Psoas muscle (tissue), 8 donors: ENCODE measurements around the gene LAMA5. TPM values are rescaled to one million over a fixed set of nuclear protein-coding genes. Genes with fewer than 3 reads are reported as not detected.
"Not testable (repeated sequence)": the region's sequence is repeated elsewhere in the genome, so short reads cannot be mapped to it uniquely, and the experiment has no call there.

Experiments
- ATAC-seq, 4 donors: fragments of 200-7000 bp; cut with Tn5 transposase; one replicate each; pipeline ENCODE4 v1.9.1; 2020; ENCODE audit warnings: moderate library complexity in 3 of 4, mild to moderate bottlenecking in 2 of 4
- DNase-seq, 2 donors: peaks; one replicate each; pipeline ENCODE4 v3.0.0-alpha.2; 2020
- H3K27ac ChIP-seq: fragments of 200-600 bp; one replicate; pipeline ENCODE4 v1.8.0; 2022
- H3K27me3 ChIP-seq, 3 donors: fragments of 200-600 bp in 1 of 3; one replicate each; pipeline versions ENCODE4 v1.6.1 to v1.8.0; 2013 to 2022; ENCODE audit warnings: low read length in 2 of 3, mild to moderate bottlenecking in 2 of 3, moderate library complexity in 1 of 3; ENCODE audit not compliant: insufficient read depth in 3 of 3
- H3K36me3 ChIP-seq, 2 donors: fragments of 200-600 bp in 1 of 2; one replicate each; pipeline versions ENCODE4 v1.6.1 to v1.8.0; 2013 to 2022; ENCODE audit warnings: low read depth in 1 of 2, mild to moderate bottlenecking in 1 of 2, moderate library complexity in 1 of 2; ENCODE audit not compliant: insufficient read depth in 1 of 2
- H3K4me1 ChIP-seq: fragments of 200-600 bp; one replicate; pipeline ENCODE4 v1.8.0; 2022
- H3K4me3 ChIP-seq: fragments of 200-600 bp; one replicate; pipeline ENCODE4 v1.8.0; 2022; ENCODE audit warnings: mild to moderate bottlenecking
- H3K9me3 ChIP-seq: fragments of 200-600 bp; one replicate; pipeline ENCODE4 v1.8.0; 2022
- WGBS, 3 donors: extraction: QIAGEN DNeasy Blood & Tissue Kit; methylation state at CpG; one replicate each; pipeline versions ENCODE4 v1.1.6 to v1.1.7; 2013; 5-methylcytosine and 5-hydroxymethylcytosine counted together
- intact Hi-C, 2 donors: fragments of 100-400 bp; cut with DNase I; formaldehyde crosslinking; loops; one replicate each; pipeline versions ENCODE4 v1.11.0 to v1.14.2; 2022
- polyA plus RNA-seq, 3 donors: library from polyadenylated mRNA; stranded (reverse); fragments of 200-250 nt; gene quantifications; one replicate each; pipeline ENCODE4 v1.2.3, GENCODE V29; 2013
- total RNA-seq, 4 donors: library from RNA; stranded (reverse); fragmentation: NEBNext Ultra II Directional in 2 of 4; extraction: Animal tissue kit (Norgen Biotek cat#: 25700) in 2 of 4; gene quantifications; one replicate each; pipeline versions ENCODE4 v1.2.1 to v1.2.4, GENCODE V29; 2021 to 2023
- TF ChIP-seq, protein P1 (sequence below): fragments of 200-600 bp; IDR thresholded peaks from one replicate; pipeline ENCODE4 v1.8.0; 2022; ENCODE audit warnings: antibody characterized with exemption
- donor health status: healthy with polysubstance abuse.
- donor health status: DM: no; HTN: no; CAD: no; lungs with moderate emphysema.
- donor health status: Bipolar disorder and iron deficiency.
- donor health status: healthy.
- donor health status: DM: yes; HTN: yes; CAD: no.
- donor health status: DM: no; HTN: no; CAD: no.
- donor health status: DM: no; HTN: no; CAD: no.
- donor health status: DM: yes; HTN: yes; CAD: no.

The LAMA5 gene
- total and polyA plus RNA-seq, 7 donors: 14.4 to 74.6 (median 34.2) TPM

DNA sequence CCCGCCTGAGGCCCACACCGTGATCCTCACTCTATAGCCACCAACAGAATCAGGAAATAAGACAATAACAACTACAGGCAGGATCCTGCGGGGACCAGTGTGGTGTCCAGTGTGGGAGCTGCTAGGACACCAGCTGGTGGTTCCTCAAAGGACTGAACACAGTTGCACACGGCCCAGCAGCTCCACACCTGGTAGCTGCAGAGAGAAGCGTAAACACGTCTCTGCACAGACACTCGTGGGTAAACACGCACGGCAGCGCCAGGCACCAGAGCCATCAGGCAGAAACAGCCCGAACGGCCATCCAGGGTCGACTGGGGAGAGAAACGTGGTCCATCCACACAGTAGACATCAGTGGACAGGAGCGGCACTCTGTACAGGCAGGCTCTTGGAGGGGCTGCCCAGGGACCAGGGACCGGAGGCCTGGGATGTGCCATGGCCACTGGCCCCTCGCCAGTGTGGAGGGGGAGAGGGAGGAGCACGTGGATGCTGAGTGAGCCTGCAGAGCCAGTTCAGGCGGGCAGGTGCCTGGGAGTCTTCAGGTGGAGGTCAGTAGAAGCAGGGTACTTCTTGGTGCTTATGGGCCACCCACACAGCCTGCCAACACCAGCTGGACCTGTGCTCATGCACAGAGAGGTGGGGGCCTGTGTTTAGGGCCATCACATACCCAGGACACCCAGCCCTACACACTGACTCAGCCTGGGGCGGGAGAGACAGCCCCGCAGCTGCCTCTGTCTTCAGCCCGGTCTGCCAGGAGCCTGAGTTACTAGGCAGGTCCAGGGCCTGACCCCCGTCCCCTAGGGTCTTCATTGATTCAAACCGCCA lies 7.4 kb upstream of the LAMA5 start:
- intact Hi-C loops: loop anchor here (5.0 kb wide), 2 partner anchors 32 to 67 kb away; no protein-coding TSS in a partner anchor
- DNase-seq: no peak
- Histone ChIP-seq H3K36me3 (no peaks in the 10 kb centered on the region), H3K4me3 (no peak overlapping the region), H3K27me3 (no peaks in the 10 kb centered on the region), H3K9me3 (no peaks in the 10 kb centered on the region), H3K27ac (no peak overlapping the region), H3K4me1 (peaks cover 27% of the 10 kb centered on the region)
- 58 to 65% (median 59%) methylated on average over 22 to 24 of the region's 24 CpGs for WGBS, 3 donors
- no peak for ATAC-seq
- TF ChIP-seq, protein P1, sequence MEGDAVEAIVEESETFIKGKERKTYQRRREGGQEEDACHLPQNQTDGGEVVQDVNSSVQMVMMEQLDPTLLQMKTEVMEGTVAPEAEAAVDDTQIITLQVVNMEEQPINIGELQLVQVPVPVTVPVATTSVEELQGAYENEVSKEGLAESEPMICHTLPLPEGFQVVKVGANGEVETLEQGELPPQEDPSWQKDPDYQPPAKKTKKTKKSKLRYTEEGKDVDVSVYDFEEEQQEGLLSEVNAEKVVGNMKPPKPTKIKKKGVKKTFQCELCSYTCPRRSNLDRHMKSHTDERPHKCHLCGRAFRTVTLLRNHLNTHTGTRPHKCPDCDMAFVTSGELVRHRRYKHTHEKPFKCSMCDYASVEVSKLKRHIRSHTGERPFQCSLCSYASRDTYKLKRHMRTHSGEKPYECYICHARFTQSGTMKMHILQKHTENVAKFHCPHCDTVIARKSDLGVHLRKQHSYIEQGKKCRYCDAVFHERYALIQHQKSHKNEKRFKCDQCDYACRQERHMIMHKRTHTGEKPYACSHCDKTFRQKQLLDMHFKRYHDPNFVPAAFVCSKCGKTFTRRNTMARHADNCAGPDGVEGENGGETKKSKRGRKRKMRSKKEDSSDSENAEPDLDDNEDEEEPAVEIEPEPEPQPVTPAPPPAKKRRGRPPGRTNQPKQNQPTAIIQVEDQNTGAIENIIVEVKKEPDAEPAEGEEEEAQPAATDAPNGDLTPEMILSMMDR: no peak

DNA sequence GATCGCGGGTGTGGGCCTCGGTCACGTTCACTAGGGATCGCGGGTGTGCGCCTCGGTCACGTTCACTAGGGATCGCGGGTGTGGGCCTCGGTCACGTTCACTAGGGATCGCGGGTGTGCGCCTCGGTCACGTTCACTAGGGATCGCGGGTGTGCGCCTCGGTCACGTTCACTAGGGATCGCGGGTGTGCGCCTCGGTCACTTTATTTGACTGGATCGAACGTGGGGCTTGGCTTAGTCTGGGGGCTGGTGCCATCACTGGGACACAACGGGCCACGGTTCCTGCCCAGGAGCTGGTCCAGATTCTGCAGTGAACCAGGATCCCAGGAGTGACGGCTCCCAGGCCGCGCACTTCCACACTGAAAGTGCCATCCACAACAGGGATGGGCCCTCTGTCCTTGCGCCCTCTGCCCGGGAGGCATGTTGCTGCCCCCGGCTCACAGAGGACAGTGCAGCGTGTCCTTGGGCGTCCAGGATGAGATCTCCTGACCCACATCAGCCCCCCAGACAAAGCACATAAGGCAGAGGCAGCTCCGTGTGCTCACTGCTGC lies 6.6 kb upstream of the LAMA5 start:
- WGBS, 3 donors: 87 to 95% (median 89%) methylated on average over 21 to 27 of the region's 40 CpGs
- H3K36me3 ChIP-seq, H3K27me3 ChIP-seq, ATAC-seq, H3K27ac ChIP-seq, DNase-seq, H3K4me3 ChIP-seq, H3K9me3 ChIP-seq: not testable (repeated sequence)
- H3K4me1 ChIP-seq: peaks cover 35% of the 10 kb centered on the region
- intact Hi-C loops: loop anchor here in 1 of 2 donors (5.0 kb wide), 1 partner anchor 66 kb away; no protein-coding TSS in a partner anchor

DNA sequence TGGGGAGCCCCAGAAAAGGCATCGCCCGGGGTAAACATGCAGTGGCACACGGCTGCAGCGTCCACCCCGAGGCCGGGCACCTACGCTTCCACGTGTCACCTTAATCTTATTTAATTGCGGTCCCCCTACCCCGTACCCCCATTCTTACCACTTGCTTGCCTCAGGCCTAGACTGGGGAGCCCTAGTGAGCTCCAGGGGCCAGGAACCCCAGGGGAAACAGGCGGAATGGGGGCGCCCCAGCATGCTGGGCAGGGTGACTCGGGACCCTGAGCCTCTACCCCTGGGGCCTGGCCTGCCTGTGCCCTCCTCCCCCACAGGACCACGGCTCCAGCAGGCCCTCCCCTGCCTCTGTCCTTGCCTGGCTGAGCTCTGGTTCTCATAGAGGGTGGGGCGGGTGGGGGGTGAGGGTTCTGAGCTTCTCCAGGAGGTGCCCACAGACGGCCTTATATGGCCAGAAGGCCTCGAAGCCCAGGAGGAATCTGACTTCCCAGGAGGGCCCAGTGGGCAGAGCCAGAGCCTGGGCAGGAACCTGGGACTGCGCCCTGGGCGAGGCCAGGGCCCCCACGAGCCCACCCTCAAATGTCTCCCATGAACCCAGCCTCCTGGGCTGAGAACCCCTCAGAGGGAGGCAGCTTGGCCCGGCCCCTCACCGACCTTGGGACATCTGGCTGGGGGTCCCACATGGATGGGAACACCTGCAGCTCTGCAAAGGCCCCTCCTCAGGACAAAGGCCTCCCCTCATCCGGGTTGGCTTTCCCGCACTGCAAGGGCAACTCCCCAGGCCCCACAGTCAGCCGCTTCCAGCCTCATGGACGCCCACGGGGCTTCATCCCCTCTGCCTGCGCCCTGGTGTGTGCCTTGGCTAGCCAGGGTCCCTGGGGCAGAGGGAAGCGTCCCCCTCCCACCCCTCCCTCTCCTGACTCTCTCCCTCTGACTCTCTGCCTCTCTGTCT lies 5.2 kb upstream of the LAMA5 start:
- ATAC-seq: no peak
- H3K27ac ChIP-seq: no peak overlapping the region
- H3K4me1 ChIP-seq: peaks cover 42% of the 10 kb centered on the region
- TF ChIP-seq, protein P1: no peak
- no peaks in the 10 kb centered on the region for H3K27me3 ChIP-seq
- no peaks in the 10 kb centered on the region for H3K36me3 ChIP-seq
- H3K9me3 ChIP-seq: no peaks in the 10 kb centered on the region
- intact Hi-C loops: loop anchor here in 1 of 2 donors (5.0 kb wide), 1 partner anchor 65 kb away; no protein-coding TSS in a partner anchor
- WGBS, 3 donors: 86 to 94% (median 89%) methylated on average over 24 to 29 of the region's 29 CpGs
- no peak overlapping the region for H3K4me3 ChIP-seq
- no peak for DNase-seq

DNA sequence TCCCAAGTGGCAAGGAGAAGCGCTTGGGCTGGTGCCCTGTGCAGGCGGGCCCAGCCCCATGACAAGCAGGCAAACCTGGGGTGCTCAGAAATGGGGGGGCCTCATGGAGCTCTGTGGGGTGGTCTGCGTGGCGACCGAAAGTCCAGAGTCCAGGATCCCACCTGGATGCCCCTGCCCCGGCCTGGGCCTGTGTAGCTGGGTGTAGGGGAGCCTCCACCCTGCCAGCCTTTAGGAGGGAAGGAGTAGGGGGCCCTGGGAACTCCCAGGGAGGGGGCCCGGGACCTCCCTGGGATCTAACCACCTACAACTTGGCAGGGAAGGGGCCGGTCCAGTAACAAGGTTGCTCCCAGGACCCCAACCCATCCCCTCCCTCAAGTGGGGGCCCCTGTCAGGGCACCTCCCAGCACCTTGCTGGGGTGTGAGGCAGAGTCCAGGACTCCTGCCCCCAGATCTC lies 4.5 kb upstream of the LAMA5 start:
- H3K27ac ChIP-seq: no peak overlapping the region
- no peaks in the 10 kb centered on the region for H3K9me3 ChIP-seq
- DNase-seq (no peak), ATAC-seq (no peak)
- TF ChIP-seq, protein P1: no peak
- 94 to 98% (median 96%) methylated on average over 7 to 8 of the region's 8 CpGs for WGBS, 3 donors
- H3K4me1 ChIP-seq: peaks cover 39% of the 10 kb centered on the region
- intact Hi-C loops: loop anchor here in 1 of 2 donors (5.0 kb wide), 1 partner anchor 64 kb away; no protein-coding TSS in a partner anchor
- no peaks in the 10 kb centered on the region for H3K27me3 ChIP-seq
- H3K4me3 ChIP-seq: no peak overlapping the region
- H3K36me3 ChIP-seq: no peaks in the 10 kb centered on the region
